Thoracic aorta (tissue), 2 donors: ENCODE results near the gene NAA20. TPM values are rescaled to one million over a fixed set of nuclear protein-coding genes. Genes with fewer than 3 reads are reported as not detected.

ENCODE experiments used
- ATAC-seq: fragments of 150-250 bp; one replicate; pipeline ENCODE4 v1.8.0; 2017; ENCODE audit warnings: low read depth; ENCODE audit not compliant: insufficient number of reproducible peaks, low FRiP score
- DNase-seq: peaks from one replicate; pipeline ENCODE4 v3.0.0-alpha.2; 2020; ENCODE audit warnings: low spot score
- H3K27ac ChIP-seq, 2 donors: fragments of 200-600 bp; sonication (generic); 1 replicate in 1 of 2; 2 replicates in 1 of 2; pipeline ENCODE4 v1.5.1; 2016; ENCODE audit warnings: mild to moderate bottlenecking in 2 of 2, moderate library complexity in 2 of 2
- H3K27me3 ChIP-seq: fragments of 200-600 bp; sonication (generic); replicated peaks from 2 replicates; pipeline ENCODE4 v1.6.0; 2016; ENCODE audit warnings: mild to moderate bottlenecking; ENCODE audit not compliant: insufficient read depth
- H3K36me3 ChIP-seq: fragments of 200-600 bp; sonication (generic); one replicate; pipeline ENCODE4 v1.5.1; 2016
- H3K4me1 ChIP-seq, 2 donors: fragments of 200-600 bp; sonication (generic); 1 replicate in 1 of 2; 2 replicates in 1 of 2; pipeline versions ENCODE4 v1.5.1 to v1.6.0; 2016; ENCODE audit warnings: low read depth in 2 of 2, mild to moderate bottlenecking in 1 of 2; ENCODE audit not compliant: control insufficient read depth in 1 of 2
- H3K4me3 ChIP-seq: fragments of 200-600 bp; sonication (generic); 2 replicates; pipeline ENCODE4 v1.5.1; 2016; ENCODE audit warnings: mild to moderate bottlenecking
- H3K9me3 ChIP-seq: fragments of 200-600 bp; sonication (generic); 2 replicates; pipeline ENCODE4 v1.5.1; 2016
- total RNA-seq, 2 donors: library from RNA; depleted of rRNA; stranded (reverse); fragments of >200 nt; gene quantifications; one replicate each; pipeline versions ENCODE4 v1.1.0 to v1.2.3, GENCODE V29; 2016
- TF ChIP-seq, protein P1 (sequence below): fragments of 200-600 bp; sonication (generic); IDR thresholded peaks from one replicate; pipeline ENCODE4 v1.5.1; 2019; ENCODE audit warnings: antibody characterized with exemption

Gene NAA20
- total RNA-seq, 2 donors from 2014 or later = 14.6 to 16.9 TPM

GRCh38 chr20:20060234-20060998, 43.3 kb downstream of the NAA20 start:
- no peak for ATAC-seq
- no peaks in the 10 kb centered on the region for H3K4me1 ChIP-seq
- DNase-seq = no peak
- no peaks in the 10 kb centered on the region for H3K27me3 ChIP-seq
- no peak overlapping the region for H3K4me3 ChIP-seq
- H3K9me3 ChIP-seq = no peaks in the 10 kb centered on the region
- TF ChIP-seq, protein P1, sequence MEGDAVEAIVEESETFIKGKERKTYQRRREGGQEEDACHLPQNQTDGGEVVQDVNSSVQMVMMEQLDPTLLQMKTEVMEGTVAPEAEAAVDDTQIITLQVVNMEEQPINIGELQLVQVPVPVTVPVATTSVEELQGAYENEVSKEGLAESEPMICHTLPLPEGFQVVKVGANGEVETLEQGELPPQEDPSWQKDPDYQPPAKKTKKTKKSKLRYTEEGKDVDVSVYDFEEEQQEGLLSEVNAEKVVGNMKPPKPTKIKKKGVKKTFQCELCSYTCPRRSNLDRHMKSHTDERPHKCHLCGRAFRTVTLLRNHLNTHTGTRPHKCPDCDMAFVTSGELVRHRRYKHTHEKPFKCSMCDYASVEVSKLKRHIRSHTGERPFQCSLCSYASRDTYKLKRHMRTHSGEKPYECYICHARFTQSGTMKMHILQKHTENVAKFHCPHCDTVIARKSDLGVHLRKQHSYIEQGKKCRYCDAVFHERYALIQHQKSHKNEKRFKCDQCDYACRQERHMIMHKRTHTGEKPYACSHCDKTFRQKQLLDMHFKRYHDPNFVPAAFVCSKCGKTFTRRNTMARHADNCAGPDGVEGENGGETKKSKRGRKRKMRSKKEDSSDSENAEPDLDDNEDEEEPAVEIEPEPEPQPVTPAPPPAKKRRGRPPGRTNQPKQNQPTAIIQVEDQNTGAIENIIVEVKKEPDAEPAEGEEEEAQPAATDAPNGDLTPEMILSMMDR = no peak
- no peaks in the 10 kb centered on the region for H3K36me3 ChIP-seq
- no peak overlapping the region for H3K27ac ChIP-seq

- ATAC-seq = no peak
- TF ChIP-seq, protein P1 = no peak
These were observed 47.0 kb downstream of the NAA20 start for GRCh38 chr20:20063941-20064702.

GRCh38 chr20:20065361-20065760, 48.2 kb downstream of the NAA20 start:
- no peaks in the 10 kb centered on the region for H3K36me3 ChIP-seq
- DNase-seq (no peak), ATAC-seq (no peak)
- H3K4me3 ChIP-seq = no peak overlapping the region
- H3K27ac ChIP-seq = no peak overlapping the region
- no peaks in the 10 kb centered on the region for H3K4me1 ChIP-seq
- TF ChIP-seq, protein P1 = no peak
- H3K27me3 ChIP-seq = no peaks in the 10 kb centered on the region
- H3K9me3 ChIP-seq = no peaks in the 10 kb centered on the region

More at GRCh38 chr20:20063941-20064702, 47.0 kb downstream of the NAA20 start:
- no peak for DNase-seq
- H3K27me3 ChIP-seq = no peaks in the 10 kb centered on the region
- no peaks in the 10 kb centered on the region for H3K9me3 ChIP-seq
- no peak overlapping the region for H3K27ac ChIP-seq
- H3K4me1 ChIP-seq = no peaks in the 10 kb centered on the region
- H3K36me3 ChIP-seq = no peaks in the 10 kb centered on the region
- H3K4me3 ChIP-seq = no peak overlapping the region

DNA sequence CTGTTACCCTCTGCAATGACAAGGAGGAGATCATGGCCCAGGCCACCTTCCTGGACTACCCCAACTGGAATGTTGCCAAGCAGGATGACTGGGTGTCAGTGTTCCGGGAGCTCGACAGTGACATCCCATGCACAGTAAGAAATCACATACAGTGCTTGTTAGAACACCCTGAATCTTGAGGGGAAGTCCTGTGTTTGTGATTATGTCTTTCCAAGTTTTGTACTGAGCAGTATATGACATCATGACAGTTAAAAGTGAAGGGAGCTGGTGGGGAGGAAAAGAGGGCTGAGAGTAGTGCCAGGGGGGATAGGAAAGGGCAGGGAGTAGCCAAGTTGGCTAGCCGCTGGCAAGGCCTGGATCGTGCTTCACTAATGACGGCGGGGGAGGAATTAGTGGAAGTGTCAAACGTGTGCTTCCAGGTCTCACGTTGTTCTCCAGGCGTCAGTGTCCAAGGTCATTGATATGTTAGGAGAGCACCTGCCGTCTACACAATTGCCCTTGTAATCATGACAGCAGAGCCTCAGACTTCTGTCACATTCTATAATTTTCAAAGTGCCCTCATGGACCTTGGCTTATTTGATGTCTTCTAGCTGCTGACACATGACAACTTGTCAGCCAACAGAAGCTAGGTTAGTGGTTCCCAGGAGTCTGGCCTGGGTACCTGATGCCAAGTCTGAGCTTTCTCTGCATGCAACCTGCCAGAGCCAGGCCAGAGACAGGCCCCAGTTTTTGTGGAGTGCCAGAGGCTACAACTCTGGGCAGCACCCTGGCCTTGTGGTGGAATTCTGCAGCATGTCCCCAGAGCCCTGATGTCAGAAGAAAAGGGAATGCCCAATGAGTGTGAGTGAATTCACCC, 53.9 kb downstream of the NAA20 start:
- ATAC-seq = no peak

More for the DNA sequence above, 53.9 kb downstream of the NAA20 start:
- TF ChIP-seq, protein P1 = no peak
- Histone ChIP-seq H3K27me3 (no peaks in the 10 kb centered on the region), H3K9me3 (no peaks in the 10 kb centered on the region), H3K4me3 (no peak overlapping the region), H3K4me1 (no peaks in the 10 kb centered on the region), H3K36me3 (no peaks in the 10 kb centered on the region), H3K27ac (no peak overlapping the region)
- DNase-seq = no peak
